Measurements from ENCODE around the gene PSMD5.

PSMD5 gene

DNA sequence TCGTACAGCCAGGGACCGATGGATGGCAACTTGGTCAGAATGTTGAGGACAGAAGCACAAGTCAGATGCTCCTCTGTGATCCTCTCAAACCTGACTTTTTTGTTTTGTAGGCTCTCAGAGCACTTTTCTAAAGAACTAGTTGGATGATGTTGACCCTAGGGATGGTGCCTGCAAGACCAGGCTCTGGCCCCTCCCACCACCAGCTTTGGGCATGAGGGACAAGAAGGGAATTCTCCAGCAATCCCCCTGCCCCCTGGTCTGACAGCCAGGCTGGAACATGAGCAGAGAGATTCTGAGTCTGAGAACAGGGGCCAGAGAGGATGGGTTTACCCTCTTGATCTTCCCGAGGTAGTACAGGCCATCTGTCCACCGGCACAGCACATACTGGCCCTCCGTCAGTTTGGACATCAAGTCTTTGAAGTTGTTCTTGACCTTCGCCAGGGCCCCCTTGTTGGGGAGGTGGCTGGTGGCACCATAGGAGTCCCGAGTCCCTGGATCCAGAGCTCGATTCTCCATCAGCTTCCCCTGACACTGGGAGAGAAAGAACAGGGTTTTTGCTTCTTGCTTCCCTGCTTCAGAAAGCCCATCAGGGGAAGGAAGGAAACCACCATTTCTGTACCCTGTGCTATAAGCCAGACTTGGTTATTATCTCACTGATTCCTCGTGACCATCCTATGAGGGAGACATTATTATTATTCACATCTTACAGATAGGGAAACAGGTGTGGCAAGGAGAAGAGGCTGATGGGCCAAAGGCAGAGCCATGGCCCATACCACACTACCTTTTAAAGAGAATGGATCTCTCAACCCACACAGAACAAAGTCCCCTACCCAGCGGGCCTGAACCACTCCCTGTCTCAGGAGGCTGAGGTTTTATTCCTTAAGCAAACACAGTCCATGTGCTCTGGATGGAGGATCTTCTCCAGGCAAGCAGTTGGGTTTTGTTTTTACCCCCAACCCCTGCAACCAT is 31.8 kb upstream of the PSMD5 start:
- no peak for DNase-seq (ENCODE audit: low read depth)

DNA sequence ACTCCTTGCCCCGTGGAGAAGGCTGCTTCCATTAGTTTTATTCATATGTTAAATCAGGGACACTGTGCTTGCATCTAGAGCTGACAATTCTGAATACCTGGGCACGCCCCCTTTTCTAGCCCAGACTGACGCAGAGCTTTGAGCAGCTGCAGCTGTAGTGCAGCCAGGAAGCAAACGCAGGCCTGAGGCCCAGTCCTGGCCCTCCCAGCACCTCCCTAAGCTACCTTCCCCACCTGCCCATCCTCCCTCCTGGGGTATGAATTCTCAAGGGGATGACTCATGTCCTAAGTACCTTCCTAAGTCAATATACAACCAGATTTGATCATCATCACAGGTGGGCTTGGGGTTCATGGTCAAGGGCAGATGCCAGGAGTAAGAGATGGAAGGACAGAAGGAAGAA is 30.8 kb upstream of the PSMD5 start:
- DNase-seq (ENCODE audit: low read depth): no peak

DNA sequence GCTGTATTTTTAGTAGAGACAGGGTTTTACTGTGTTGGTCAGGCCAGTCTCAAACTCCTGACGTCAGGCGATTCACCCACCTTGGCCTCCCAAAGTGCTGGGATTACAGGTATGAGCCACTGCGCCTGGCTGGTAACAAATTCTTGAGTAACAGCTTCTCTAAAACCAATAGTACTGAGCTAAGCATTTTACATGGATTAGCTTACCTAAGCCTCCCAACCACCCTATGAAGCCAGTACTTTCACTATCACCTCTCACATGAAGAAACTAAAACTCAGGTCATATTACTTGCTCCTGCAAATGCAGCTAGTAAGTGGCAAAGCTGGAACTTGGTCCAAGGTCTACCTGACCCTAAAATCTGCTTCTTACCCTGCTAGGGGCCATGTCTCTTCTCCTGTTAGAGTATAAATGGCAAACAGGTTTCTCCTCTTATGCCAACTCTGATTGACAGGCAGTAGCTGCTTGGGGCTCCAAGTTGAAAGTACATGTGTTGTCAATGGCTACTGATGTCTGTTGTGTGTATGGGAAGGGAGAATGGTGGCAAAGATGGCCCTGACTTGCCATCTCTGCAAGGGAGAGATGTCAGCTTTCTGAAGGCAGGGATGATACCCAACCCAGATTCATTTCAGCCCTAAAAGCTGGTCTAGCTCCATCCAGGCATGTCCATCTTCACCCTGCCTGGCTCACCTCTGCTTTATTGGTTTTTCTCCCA is 30.2 kb upstream of the PSMD5 start:
- no peak for DNase-seq (ENCODE audit: low read depth)

DNA sequence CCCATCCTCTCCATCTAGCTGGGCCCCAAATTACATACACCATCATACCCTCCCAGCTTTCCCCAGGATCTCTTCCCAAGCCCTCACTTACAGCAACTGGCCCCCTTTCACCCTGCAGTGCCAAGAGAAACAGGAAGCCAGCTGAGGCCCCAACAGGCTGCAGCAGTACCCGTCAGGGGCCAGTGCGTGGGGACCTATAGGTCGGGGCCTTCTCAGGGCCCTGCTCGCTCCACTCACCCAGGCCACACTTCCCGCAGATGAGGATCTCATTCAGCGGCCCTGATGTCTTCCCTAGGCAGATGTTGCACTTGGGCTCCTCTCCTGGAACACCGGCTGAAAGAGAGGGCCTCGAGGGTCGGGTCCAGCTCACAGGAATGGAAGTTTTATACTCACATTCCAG is 27.5 kb upstream of the PSMD5 start:
- no peak for DNase-seq (ENCODE audit: low read depth)

DNA sequence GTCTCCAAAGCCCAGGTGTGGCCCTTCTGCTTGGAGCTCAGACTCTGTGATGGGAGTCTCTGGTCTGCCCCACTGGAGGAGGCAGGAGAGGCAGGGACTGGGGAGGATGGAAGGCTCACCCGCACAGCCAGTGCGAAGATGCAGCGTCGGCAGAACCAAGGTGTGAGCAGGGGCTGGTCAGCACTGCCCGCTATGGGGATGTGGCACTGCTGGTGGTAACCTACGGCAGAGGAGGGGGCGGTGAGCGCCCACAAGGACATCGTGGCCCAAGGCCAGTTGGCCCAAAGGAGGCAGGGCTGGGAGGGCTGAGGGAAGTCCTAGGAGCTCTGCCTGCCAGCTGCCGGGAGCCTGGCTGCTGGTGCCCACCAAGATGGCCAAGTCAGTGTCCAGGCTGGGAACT is 27.0 kb upstream of the PSMD5 start:
- no peak for DNase-seq (ENCODE audit: low read depth)

DNA sequence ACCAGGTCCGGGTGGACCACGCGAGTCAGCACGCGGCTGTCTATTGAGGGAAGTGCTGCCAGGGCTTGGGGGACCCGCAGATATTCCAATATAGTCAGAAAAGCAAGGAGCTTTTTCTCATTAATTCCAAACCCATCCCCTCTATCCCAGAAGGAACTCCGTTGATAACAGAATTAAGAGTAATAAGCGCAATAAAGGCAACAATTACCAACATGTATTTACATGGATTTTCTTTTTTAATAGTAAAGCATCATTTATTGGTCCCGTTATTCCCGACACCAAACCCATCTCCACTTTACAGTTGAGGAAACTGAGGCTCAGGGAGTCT is 26.6 kb upstream of the PSMD5 start:
- no peak for DNase-seq (ENCODE audit: low read depth)

DNA sequence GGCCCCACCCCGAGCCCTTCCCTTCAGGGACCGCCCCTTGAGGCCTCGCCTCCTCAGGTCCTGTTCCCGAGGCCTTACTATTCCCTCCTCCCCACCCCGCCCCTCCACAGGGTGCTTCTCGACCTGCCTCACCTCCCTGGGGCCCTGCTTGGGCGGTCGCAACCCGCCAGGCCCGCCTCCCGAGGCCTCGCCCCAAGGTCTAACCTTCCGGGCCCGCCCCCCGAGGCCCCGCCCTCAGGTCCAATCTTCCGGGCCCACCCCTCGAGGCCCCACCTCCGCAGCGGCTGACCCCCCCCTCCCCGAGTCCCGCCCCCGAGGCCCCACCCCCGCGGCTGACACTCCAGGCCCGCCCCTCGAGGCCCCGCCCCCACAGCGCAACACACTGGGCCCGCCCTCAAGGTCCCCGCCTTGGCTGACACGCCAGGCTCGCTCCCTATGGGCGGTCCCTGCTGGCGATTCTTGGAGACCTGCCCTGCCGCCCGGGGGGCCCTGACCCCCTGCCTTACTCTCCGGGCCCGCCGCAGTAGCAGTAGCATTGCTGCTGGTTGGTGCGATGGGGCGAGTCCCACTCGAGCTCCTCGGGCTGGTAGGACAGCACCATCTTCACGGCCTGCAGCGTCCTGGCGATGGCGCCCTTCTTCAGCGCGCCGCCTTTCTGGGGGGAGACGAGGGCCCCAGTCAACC is 26.1 kb upstream of the PSMD5 start:
- DNase-seq (ENCODE audit: low read depth): peak; percentile 94

DNA sequence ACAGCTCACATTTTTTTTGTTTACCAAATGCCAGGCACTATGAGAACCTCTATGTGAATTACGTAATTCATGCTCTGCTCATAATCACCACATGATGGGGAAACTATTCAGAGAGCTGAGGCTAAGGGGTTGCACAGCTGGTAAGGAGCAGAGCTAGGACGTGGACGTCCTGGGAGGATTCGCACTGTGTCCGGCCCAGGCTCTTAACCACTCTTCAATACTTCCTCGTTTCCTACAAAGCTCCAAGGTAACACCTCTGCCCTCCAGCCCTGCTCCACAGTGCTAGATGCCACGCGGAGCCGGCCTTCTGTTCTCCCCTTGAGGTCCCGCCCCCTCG is 25.6 kb upstream of the PSMD5 start:
- DNase-seq (ENCODE audit: low read depth): no peak

DNA sequence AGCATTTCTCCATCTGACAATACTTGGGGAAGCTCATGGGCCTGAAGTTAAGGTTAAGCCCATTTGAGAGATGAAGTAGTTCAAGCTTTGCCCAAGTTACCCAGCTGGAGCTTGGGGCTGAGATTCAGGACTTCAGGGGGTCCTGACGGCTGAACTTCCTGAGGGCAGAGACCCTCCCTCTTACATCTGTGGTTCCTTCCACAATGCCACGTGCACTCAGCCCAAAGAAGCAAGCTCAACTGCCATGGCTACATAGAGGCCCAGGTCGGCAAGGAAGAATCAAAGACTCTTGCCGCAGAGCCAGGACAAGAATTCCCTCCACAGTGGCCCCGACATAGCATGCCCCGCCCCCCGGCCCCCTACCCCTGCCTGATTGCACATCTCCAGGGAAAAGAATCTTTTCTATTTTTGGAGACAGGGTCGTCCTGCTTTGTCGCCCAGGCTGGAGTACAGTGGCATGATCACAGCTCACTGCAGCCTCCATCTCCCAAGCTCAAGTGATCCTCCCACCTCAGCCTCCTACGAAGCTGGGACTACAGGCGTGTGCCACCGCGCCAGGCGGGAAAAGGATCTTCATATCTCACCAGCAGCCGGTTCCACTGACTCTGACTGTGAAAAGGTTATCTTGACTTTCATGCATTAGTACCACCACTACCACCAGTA is 25.1 kb upstream of the PSMD5 start:
- no peak for DNase-seq (ENCODE audit: low read depth)

DNA sequence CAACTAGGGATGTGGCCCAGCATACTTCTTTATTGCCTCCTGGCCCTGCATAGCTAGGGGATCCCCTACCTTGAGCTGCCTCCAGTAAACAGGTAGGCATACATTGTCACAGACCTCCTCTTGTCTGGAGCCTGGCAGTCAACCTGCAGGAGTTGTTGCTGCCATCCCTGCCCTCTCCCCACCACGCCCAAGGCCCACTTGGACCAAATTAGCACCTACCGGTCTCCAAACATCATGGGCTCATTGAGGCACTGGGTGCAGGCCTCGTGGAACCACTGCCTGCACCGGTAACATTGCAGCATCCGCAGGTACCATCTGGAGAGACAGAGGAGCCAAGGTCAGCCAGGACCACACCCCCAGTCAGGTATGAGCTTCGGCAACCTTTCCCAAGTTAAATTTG is 23.9 kb upstream of the PSMD5 start:
- DNase-seq (ENCODE audit: low read depth): no peak

DNA sequence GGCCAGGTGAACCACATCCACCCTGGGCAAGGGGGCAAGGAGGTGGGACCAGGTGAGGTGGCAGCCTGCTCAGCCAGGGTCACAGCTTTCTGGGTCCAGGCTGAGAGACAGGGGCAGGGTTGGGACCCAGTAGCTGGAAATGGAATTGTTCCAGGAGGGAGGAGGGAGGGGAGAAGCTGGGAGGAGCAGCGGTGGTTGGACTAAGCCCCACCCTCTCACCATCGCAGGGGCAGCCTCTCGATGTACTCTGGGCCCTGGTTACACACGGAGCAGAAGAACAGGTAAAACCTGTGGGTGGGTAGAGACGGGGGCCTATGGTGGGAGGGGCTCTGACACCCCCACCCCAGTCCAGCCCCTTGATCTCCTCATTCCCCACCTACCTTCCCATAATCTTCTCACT is 23.1 kb upstream of the PSMD5 start:
- DNase-seq (ENCODE audit: low read depth): no peak

DNA sequence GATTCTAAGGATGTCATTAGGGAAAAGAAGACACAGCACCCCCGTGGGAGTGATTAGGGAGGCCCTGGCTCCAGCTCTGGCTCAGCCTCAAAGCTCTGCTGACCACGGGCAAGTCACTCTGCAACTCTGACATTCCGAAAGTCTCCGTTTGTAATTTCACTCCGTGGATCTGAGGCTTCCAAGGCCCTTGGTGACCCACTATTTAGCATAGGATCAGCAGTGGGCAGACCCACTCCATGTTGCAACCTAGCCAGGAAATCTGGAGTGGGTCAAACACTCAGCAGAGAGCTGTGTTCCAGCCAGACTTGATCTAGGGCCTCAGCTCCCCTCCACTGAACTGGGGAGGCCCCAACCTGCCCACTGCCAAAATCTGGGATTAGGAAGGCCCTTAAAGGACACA is 22.5 kb upstream of the PSMD5 start:
- no peak for DNase-seq (ENCODE audit: low read depth)

DNA sequence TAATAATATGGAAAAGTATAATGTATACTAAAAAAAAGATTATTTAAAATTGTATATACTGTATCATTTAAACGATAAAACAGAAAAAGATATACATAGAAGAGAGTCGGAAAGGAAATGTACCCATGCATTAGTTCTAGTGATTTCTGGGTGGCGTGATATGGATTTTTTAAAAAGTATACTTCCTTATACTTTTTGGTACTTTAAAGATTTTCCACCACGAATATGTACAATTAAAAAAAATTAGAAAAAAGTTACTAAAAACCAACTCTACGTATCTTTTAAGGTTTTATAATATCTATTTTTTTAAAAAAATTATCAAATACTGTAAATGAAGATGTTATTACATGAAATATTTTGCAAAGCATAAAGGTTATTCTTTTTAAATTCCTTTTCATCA is 22.0 kb upstream of the PSMD5 start:
- DNase-seq (ENCODE audit: low read depth): no peak

DNA sequence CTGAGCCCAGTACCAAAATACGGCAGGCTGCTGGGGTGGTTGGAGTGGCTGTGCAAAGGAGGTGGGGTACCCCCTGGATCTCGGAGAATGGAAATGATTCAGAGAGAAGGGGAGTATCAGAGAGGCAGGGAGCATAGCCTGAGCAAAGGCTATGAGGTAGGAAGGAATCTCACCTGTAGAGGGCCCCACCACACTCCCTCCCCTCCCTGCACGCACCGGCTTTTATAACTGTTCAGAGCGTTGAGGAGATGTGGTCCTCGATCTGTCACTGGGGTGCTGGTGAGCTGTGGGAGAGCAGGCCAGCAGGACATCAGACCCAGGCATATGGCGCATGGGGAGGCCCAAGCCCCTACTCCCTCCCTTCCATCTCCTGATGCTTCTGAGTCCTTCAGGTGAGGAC is 21.1 kb upstream of the PSMD5 start:
- no peak for DNase-seq (ENCODE audit: low read depth)

DNA sequence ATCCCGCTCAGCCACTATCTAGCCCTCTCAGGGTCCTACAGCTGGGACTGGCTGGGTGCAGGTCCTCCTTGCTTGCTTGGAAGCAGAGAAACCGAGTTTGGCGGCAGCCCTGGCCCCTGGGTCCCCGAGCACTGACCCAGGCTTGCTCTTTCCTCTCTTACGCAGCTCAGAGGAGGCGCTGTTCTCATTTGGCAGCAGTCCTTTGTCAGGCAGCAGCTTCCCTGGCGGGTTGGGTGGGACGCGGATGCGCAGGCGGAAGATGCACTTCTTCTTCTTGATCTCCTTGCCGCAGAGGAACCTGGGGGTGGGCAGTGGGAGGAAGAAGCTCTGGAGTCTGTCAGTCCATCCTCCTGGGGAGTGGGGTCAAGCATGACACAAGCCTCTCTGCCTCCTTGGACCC is 19.7 kb upstream of the PSMD5 start:
- DNase-seq (ENCODE audit: low read depth): no peak

DNA sequence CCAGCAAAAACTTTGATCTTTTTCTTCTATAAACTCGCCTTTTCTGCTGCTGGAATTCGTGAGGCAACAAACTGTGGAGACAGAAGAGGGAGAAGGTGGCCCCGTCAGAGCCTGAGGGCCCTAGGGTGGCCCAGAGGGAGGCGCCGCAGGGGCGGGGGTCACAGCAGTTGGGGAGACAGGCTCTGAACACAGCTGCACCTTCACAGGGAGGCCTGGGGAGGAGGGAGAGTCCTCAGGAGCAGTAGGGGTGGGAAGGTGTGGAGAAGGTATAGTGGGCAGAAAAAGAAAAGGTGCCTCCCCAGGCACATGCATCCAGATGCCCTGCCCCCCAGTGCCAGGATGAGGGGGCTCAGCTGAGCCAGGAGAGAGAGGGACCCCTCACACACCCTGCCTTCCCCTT is 19.2 kb upstream of the PSMD5 start:
- DNase-seq (ENCODE audit: low read depth): no peak

DNA sequence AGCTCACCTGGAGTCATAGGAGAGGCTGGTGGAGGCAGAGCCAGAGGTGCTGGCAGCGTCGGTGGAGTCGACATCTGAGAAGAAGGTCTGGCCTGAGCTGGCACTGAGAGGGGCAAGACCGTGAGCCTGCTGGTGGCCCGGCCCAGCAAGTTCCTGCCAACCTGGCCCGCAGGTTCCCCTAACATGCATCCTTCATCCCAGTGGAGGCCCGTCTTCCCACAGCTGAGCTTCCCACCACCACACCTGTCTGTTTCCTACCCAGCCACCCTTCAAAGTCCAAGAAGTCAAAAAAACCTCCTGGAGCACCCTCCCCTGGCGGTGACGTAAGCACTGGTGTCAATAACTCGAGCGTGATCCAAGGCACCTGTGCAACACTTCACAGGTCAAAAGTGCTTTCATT is 17.4 kb upstream of the PSMD5 start:
- no peak for DNase-seq (ENCODE audit: low read depth)

DNA sequence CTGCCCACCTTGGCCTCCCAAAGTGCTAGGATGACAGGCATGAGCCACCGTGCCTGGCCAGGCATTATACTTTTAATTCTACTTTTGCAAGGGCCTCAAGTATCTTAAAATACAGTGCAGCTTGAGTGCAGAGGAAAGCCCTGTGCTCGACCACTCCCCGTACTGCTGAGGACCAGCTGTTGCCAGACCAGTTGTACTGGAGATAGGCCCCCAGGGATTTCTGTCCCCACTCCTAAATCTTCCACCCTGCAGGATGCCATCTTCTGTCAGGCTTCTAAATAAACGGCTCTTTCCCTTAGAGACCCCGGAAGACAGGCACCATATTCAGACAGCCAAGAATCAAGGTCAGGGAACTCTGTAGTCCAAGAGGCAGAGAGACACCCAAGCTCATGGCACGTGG is 16.6 kb upstream of the PSMD5 start:
- no peak for DNase-seq (ENCODE audit: low read depth)

DNA sequence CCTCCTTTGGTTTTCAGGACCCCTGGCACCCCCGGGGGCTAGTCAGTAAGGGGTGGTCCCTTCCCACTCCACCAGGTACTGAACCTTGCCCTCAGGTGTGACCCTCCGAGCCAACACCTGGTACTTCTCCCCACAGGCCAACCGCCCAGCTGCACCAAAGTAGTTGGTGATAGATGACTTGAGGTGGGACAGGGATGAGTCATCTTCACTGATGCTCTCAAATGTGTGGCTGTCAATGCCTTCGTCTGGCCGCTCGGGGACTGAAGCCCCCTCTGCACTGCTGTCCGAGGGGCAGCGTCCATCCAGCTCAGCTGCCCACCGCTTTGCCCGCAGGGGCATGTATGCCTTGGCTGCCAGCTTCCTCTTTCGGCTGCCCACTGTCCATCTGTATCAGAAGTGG is 15.2 kb upstream of the PSMD5 start:
- no peak for DNase-seq (ENCODE audit: low read depth)

DNA sequence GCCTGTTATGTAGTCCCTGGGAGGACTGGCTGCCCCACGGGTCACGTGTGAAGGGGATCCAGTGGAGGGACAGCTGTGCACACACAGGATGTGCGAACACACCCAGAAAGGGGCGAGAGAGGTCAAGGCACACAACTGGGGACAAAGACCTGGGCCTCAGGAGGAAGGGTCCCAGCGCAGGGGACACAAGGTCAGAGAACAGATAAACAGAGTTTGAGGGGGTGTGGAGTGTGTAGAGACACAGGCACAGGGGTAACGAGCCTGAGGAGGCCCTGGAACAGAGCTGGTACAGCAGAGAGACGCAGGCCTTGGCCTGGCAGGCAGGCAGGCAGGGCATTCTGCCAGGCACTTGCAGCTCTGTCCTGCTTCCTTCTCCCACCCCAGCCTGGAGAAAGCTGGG is 14.8 kb upstream of the PSMD5 start:
- DNase-seq (ENCODE audit: low read depth): no peak

DNA sequence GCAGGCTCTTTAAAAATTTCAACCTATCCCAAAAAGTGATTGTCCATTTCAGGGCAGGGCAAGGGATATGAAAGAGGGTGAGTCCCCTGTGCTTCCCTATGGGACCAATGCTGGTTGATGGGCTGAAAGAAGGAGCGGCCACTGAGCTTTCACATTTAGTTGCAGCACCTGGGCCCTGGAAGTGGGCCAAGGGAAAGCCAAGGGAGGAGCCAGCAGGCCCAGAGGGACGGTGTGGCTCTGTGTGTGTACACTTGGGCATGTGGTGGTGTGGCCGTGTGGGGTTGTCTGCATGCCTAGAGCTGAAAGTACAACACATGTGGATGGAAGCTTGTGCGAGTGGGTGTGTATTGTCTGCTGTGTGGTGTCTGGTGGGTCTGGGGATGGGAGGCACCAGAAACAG is 14.0 kb upstream of the PSMD5 start:
- no peak for DNase-seq (ENCODE audit: low read depth)

DNA sequence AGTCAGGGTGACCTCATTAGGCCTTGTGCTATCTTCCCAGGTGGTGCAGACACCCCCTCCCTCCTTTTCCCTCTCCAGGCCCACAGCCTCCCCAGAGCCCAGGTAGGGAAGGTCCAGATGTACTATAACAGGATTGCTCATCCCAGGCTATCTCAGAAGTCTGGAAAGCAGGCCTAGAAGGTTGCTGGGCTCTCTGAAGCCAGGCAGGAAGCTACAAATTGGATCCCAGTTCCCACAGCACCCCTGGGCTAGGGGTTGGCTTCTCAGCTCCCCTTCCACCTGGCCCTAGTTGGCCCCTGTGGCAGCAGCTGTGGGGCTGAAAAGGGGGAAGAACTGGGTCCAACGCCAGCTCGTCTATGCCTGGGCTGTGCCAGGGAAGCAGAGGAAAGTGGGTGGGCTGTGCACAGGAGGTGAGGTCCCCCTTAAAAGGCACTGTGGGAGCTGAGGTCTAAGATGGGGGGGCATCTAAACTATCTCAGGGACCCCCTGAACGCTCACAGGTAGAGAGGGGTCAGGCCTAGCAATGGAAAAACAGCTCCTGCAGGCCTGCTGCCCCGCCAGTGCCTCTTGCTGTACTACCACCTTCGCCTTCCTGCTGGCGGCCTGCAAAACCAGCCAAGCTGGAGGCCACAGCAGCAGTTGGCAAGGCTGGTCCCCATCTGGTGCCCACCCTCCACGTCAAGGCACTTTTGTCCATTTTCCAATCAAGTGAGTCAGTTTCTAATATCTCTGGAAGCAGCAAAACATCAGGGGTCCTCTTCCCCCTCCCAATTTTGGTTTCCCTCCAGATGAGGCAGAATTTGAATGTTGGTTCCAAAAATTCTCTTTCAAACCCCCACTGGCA is 13.3 kb upstream of the PSMD5 start:
- no peak for DNase-seq (ENCODE audit: low read depth)

Data from stimulated activated CD8-positive, alpha-beta memory T cell treated with anti-CD3 and anti-CD28 coated beads, Interleukin-15, amount 100 ng/mL, for 24 hours (primary cell).